ENCODE measurements around the gene ATG16L1. TPM values are rescaled to one million over a fixed set of nuclear protein-coding genes. Genes with fewer than 3 reads are reported as not detected.

ATG16L1 gene
- total RNA-seq, 1 experiment from 2014 or later: 42.0 TPM

GRCh38 chr2:233317196-233317943 is 65.9 kb downstream of the ATG16L1 start:
- Histone ChIP-seq H2BK15ac (ENCODE audit: low read depth, low read length) (no peak overlapping the region), H3K79me1 (ENCODE audit: insufficient read depth, low read depth, low read length, poor library complexity, severe bottlenecking) (no peaks in the 10 kb centered on the region), H3K4me2 (ENCODE audit: insufficient read depth, insufficient read length, low read length) (no peak overlapping the region), H3K23ac (ENCODE audit: insufficient read length, low read depth, low read length) (no peak overlapping the region), H4K5ac (ENCODE audit: insufficient read length, low read depth, low read length) (no peak overlapping the region), H3K4me1 (ENCODE audit: insufficient read depth, low read length) (no peaks in the 10 kb centered on the region), H4K91ac (ENCODE audit: insufficient read length, low read depth, low read length) (no peak overlapping the region), H3K9me3 (ENCODE audit: control insufficient read depth, low read depth, low read length) (no peaks in the 10 kb centered on the region), H3K79me2 (ENCODE audit: insufficient read depth, low read length) (no peaks in the 10 kb centered on the region), H2BK12ac (ENCODE audit: insufficient read length, low read depth, low read length) (no peak overlapping the region), H3K4ac (ENCODE audit: low read depth, low read length) (no peak overlapping the region), H3K9ac (ENCODE audit: extremely low read depth, insufficient read length, low read length) (no peak overlapping the region), H2BK120ac (ENCODE audit: low read depth, low read length, poor library complexity, severe bottlenecking) (no peak overlapping the region), H3K27ac (ENCODE audit: insufficient read length, low read depth, low read length) (no peak overlapping the region), H2BK20ac (ENCODE audit: low read depth, low read length, poor library complexity, severe bottlenecking) (no peak overlapping the region), H4K20me1 (ENCODE audit: control insufficient read depth, insufficient read depth, insufficient read length) (no peaks in the 10 kb centered on the region), H3K14ac (ENCODE audit: insufficient read depth, low read length) (no peak overlapping the region), H2AK5ac (ENCODE audit: insufficient read length, low read length) (no peak overlapping the region), H4K8ac (replicated peaks; ENCODE audit: insufficient read length, low read depth, low read length) (no peak overlapping the region), H3K23me2 (ENCODE audit: insufficient read length, low read depth, low read length, poor library complexity, severe bottlenecking) (no peaks in the 10 kb centered on the region), H3K18ac (ENCODE audit: insufficient read length, low read depth, low read length) (no peak overlapping the region), H3T11ph (ENCODE audit: low read length) (no peak overlapping the region), H2BK5ac (ENCODE audit: insufficient read length, low read length) (no peak overlapping the region), H3K56ac (ENCODE audit: insufficient read length, low read depth, low read length) (no peak overlapping the region), H2AFZ (ENCODE audit: low read length) (no peak overlapping the region), H3K27me3 (ENCODE audit: insufficient read depth, low read length) (no peaks in the 10 kb centered on the region)
- no peaks in the 10 kb centered on the region for H3K4me1 Mint-ChIP-seq
- no peaks in the 10 kb centered on the region for H3K36me3 Mint-ChIP-seq (ENCODE audit: insufficient read depth in 1 of 3, low read depth in 3 of 3)
- 100% methylated on average over 1 of the region's 7 CpGs for WGBS (ENCODE audit: extremely low coverage, insufficient read length, low lambda C conversion rate)
- H3K4me3 Mint-ChIP-seq: no peak overlapping the region
- no peak for DNase-seq
- TF ChIP-seq CTCF (conservative IDR thresholded peaks at IDR 0.05): no peak
- H3K27ac Mint-ChIP-seq: no peak overlapping the region
- H3K27me3 Mint-ChIP-seq (ENCODE audit: low read depth): peaks cover 46% of the 10 kb centered on the region
- no peaks in the 10 kb centered on the region for H3K9me3 Mint-ChIP-seq

Data from H9 (cell line).